GM20431 (cell line): Measurements from ENCODE around the gene LMAN2.

Experiments used
- in situ Hi-C: fragments of 300-500 bp; cut with MseI, MboI; formaldehyde crosslinking; loops from one replicate; pipeline ENCODE4 v1.15.0; 2020; ENCODE audit warnings: low sequenced_read_pairs; ENCODE audit not compliant: unreplicated experiment

The LMAN2 gene

DNA sequence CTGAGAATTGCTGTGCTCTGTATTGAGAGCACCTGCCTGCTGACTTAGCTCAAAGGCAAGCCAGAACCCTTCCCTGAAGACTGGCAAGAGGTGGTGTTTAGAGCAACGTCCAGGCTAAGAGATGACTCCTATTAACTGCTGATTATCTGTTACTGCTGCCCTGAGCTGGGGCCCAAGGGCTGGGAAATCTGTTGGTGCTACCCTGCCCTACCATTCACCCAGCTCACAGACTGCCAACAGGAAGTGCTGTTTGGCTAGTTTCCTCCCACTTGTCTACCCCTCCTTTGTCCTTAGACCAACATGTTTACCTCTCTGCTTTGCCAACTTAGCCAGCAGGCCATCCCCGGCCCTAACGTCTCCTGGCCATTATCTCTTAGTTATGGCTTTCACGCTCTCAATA, 54.9 kb downstream of the LMAN2 start:
- in situ Hi-C loops: no loop called here

DNA sequence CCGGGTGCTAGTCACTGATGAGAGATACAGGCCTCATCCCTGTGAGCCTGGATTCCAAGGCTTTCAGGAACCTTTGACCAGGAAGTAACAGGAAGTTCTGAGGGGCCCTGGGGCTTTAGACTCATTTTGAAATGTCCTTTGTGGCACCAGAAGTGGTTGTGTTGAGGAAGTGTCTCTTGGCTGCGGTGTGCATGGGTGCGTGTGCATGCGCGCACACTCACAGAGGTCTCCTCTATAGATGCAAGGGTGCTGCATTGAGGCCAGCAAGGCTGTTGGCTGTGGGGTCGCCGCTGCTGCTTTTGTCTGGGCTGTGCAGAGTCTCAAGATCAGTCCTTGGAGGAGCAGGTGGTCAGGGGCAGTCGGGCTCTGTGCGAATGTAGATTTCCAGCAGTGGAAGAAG, 55.5 kb downstream of the LMAN2 start:
- in situ Hi-C loops: no loop called here

DNA sequence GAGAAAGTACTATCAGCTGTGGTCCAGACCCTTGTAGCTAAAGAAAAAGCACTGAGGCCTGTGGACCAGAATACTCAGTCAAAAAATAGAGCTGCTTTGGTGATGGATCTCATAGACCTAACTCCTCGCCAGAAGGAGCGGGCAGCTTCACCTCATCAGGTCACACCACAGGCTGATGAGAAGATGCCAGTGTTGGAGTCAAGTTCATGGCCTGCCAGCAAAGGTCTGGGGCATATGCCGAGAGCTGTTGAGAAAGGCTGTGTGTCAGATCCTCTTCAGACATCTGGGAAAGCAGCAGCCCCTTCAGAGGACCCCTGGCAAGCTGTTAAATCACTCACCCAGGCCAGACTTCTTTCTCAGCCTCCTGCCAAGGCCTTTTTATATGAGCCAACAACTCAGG, 56.8 kb downstream of the LMAN2 start:
- in situ Hi-C loops: no loop called here

DNA sequence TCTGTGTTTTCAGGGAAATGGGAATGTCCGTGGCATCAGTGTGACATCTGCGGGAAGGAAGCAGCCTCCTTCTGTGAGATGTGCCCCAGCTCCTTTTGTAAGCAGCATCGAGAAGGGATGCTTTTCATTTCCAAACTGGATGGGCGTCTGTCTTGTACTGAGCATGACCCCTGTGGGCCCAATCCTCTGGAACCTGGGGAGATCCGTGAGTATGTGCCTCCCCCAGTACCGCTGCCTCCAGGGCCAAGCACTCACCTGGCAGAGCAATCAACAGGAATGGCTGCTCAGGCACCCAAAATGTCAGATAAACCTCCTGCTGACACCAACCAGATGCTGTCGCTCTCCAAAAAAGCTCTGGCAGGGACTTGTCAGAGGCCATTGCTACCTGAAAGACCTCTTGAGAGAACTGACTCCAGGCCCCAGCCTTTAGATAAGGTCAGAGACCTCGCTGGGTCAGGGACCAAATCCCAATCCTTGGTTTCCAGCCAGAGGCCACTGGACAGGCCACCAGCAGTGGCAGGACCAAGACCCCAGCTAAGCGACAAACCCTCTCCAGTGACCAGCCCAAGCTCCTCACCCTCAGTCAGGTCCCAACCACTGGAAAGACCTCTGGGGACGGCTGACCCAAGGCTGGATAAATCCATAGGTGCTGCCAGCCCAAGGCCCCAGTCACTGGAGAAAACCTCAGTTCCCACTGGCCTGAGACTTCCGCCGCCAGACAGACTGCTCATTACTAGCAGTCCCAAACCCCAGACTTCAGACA, 57.5 kb downstream of the LMAN2 start:
- in situ Hi-C loops: no loop called here

DNA sequence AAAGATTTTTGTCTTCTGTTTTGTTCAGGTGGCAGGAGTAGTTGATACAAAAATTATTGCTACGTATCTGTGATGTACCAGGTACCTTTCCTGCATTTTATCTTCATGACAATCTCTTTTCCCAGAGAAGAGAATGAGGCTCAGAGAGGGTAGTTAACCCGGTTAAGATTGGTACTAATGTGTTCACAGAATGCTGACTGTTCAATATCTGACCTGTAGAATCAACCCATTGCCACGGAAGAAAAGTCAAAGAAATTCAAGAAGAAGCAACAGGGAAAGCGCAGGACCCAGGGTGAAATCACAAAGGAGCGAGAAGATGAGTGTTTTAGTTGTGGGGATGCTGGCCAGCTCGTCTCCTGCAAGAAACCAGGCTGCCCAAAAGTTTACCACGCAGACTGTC, 59.7 kb downstream of the LMAN2 start:
- in situ Hi-C loops: no loop called here

DNA sequence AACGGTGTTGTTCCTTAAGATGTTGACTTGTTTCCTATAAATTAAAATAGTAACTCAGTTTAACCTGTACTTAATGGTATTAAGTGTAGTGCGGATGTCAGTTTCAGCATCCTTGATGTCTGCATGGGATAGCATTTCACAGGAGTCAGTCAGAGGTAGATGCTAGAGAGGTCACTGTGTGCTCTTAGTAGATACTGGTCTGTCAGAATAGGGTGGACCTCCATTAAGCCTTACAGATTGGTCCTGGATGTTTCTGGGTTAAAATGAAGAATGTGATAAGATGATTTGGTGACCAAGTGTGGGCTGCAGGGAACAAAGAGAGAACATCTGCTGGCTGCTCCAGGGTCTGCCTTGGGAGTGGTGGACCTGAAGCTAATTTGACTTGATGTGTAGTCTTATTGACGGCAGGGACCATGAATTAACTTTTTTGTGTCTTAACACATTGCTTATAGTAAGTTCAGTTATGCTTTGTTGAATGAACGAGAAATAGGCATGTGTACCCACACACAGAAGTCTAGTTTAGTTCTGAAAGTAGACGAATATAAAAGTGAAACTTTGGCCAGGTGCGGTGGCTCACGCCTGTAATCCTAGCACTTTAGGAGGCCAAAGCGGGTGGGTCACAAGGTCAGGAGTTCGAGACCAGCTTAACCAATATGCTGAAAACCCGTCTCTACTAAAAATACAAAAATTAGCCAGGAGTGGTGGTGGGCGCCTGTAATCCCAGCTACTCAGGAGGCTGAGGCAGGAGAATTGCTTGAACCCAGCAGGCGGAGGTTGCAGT, 60.5 kb downstream of the LMAN2 start:
- in situ Hi-C loops: no loop called here

DNA sequence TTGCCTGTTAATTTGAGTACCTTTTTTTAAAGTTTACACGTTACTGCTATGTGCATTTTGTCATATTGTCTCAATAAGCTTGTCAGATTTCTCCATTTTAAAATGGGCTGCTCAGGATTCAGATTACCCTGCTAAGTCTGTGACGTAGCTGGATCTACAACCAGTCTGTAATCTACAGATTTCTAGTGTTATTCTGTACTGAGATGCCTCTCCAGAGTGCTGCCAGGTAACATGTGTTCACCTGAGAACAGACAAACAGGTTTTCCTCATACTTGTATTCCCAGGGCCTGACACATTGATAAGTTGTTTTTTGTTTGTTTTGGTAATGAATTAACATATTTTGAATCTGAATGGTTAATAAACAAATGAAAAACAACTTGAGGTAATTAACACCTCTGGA, 63.3 kb downstream of the LMAN2 start:
- in situ Hi-C loops: no loop called here
